Measurements from ENCODE around the gene SPRYD4.
"Not testable (repeated sequence)": the region's sequence is repeated elsewhere in the genome, so short reads cannot be mapped to it uniquely, and the experiment has no call there.

The SPRYD4 gene

GRCh38 chr12:56510786-56511185, 42.4 kb downstream of the SPRYD4 start:
- peaks cover 5% of the 10 kb centered on the region in 2 experiments for H3K4me1 ChIP-seq (ENCODE audit: control insufficient read depth in 1 of 2, insufficient read depth in 1 of 2, low read depth in 1 of 2, low read length in 1 of 2)
- no peak for TF ChIP-seq CTCF (IDR thresholded peaks at IDR 0.05)
- H3K9me3 ChIP-seq: no peaks in the 10 kb centered on the region
- H3K27ac ChIP-seq: no peak overlapping the region
- H3K36me3 ChIP-seq: no peaks in the 10 kb centered on the region
- no peak overlapping the region for H3K4me3 ChIP-seq (ENCODE audit: low read depth in 1 of 2, low read length in 1 of 2)
- peaks cover 7% of the 10 kb centered on the region for H3K27me3 ChIP-seq

DNA sequence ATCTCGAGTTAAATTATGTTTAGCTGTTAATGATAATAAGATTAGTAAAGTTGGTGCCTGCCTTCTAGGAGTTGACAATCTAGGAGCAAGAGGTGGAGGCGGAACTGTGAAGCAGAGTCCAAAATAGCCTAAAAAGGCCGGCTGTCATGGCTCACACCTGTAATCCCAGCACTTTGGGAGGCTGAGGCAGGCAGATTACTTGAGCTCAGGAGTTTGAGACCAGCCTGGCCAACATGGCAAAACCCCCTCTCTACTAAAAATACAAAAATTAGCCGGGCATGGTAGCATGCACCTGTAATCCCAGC, 45.6 kb downstream of the SPRYD4 start:
- H3K4me1 ChIP-seq (ENCODE audit: control insufficient read depth in 1 of 2, insufficient read depth in 1 of 2, low read depth in 1 of 2, low read length in 1 of 2): peaks cover 17 to 19% of the 10 kb centered on the region in 2 experiments
- H3K36me3 ChIP-seq; H3K4me3 ChIP-seq (ENCODE audit: low read depth in 1 of 2, low read length in 1 of 2); H3K27me3 ChIP-seq; H3K9me3 ChIP-seq; H3K27ac ChIP-seq: not testable (repeated sequence)

GRCh38 chr12:56517854-56518253, 49.5 kb downstream of the SPRYD4 start:
- no peaks in the 10 kb centered on the region for H3K9me3 ChIP-seq
- H3K27ac ChIP-seq: peak overlapping the region; percentile 51
- H3K27me3 ChIP-seq: peaks cover 1% of the 10 kb centered on the region
- peaks cover 48 to 50% of the 10 kb centered on the region in 2 experiments for H3K4me1 ChIP-seq (ENCODE audit: control insufficient read depth in 1 of 2, insufficient read depth in 1 of 2, low read depth in 1 of 2, low read length in 1 of 2)
- no peak for TF ChIP-seq CTCF (IDR thresholded peaks at IDR 0.05)
- H3K36me3 ChIP-seq: no peaks in the 10 kb centered on the region
- H3K4me3 ChIP-seq (ENCODE audit: low read depth in 1 of 2, low read length in 1 of 2): peak overlapping the region in 1 of 2 experiments; percentile 2

GRCh38 chr12:56518570-56518969, 50.2 kb downstream of the SPRYD4 start:
- no peaks in the 10 kb centered on the region for H3K27me3 ChIP-seq
- peak overlapping the region; percentile 51 for H3K27ac ChIP-seq
- H3K4me1 ChIP-seq (ENCODE audit: control insufficient read depth in 1 of 2, insufficient read depth in 1 of 2, low read depth in 1 of 2, low read length in 1 of 2): peaks cover 47 to 50% of the 10 kb centered on the region in 2 experiments
- H3K9me3 ChIP-seq: no peaks in the 10 kb centered on the region
- TF ChIP-seq CTCF (IDR thresholded peaks at IDR 0.05): no peak
- H3K4me3 ChIP-seq (ENCODE audit: low read depth in 1 of 2, low read length in 1 of 2): peak overlapping the region in 1 of 2 experiments; percentile 2
- no peaks in the 10 kb centered on the region for H3K36me3 ChIP-seq

DNA sequence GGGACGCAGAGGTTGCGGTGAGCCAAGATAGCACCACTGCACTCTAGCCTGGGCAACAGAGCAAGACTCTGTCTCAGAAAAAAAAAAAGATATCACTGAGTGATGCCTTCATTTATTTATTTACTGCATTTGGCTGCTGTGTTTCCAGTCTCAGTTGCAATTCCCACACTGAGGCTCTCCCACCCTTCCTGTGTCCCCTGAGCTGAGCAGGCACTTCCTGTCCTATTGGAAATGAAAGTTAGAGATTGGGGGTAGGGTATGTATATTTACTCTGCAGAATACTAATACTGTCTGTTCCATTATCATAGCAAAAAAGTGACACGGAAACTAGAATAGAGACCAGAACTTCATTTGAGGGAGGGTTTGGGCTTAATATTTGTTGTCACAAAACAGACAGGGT, 51.7 kb downstream of the SPRYD4 start:
- no peaks in the 10 kb centered on the region for H3K36me3 ChIP-seq
- H3K4me3 ChIP-seq (ENCODE audit: low read depth in 1 of 2, low read length in 1 of 2): no peak overlapping the region
- no peak for TF ChIP-seq CTCF (IDR thresholded peaks at IDR 0.05)
- no peaks in the 10 kb centered on the region for H3K27me3 ChIP-seq
- peaks cover 43 to 45% of the 10 kb centered on the region in 2 experiments for H3K4me1 ChIP-seq (ENCODE audit: control insufficient read depth in 1 of 2, insufficient read depth in 1 of 2, low read depth in 1 of 2, low read length in 1 of 2)
- peak overlapping the region; percentile 77 for H3K27ac ChIP-seq
- H3K9me3 ChIP-seq: no peaks in the 10 kb centered on the region

- peaks cover 43 to 45% of the 10 kb centered on the region in 2 experiments for H3K4me1 ChIP-seq (ENCODE audit: control insufficient read depth in 1 of 2, insufficient read depth in 1 of 2, low read depth in 1 of 2, low read length in 1 of 2)
- H3K36me3 ChIP-seq: no peaks in the 10 kb centered on the region
- peak overlapping the region; percentile 77 for H3K27ac ChIP-seq
- H3K27me3 ChIP-seq: no peaks in the 10 kb centered on the region
- H3K9me3 ChIP-seq: no peaks in the 10 kb centered on the region
- no peak for TF ChIP-seq CTCF (IDR thresholded peaks at IDR 0.05)
- H3K4me3 ChIP-seq (ENCODE audit: low read depth in 1 of 2, low read length in 1 of 2): peak overlapping the region in 1 of 2 experiments; percentile 54
Observed at GRCh38 chr12:56520506-56520905, 52.1 kb downstream of the SPRYD4 start.

Measured in neutrophil (primary cell).